Measurements from ENCODE around the gene PRDM15.

Gene PRDM15

DNA sequence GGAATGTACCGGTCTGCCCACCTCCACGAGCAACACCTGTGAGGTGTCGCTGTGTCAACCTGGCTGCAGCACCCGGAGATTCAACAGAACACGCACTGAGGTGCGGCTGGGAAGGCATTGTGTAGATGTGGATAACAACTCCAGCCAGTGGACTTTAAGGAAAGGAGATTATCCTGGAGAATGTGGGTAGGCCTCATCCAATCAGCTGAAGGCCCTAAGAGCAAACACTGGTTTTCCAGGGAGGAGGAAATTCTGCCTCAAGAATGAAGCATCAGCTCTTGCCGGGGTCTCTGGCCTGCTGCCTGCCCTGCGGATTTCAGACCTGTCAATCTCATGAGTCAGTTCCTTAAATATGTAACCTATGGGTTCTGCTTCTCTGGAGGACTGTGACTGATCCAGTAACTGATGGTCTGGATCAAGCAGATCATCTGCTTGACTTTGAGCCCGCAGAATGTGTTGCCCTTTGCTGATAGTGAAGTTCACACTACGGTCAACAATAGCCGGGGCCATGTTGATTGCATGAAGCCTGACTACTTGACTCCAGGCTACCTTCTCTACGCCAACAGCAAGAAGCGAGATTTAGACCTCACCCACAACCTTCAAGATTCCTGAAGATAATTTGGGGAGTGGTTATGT is 15.9 kb upstream of the PRDM15 start:
- H3K27me3 Mint-ChIP-seq (ENCODE audit: low read depth, poor library complexity): peaks cover 6% of the 10 kb centered on the region
- H3K27ac Mint-ChIP-seq: no peak overlapping the region
- peaks cover 51% of the 10 kb centered on the region for H3K4me1 Mint-ChIP-seq
- DNase-seq: no peak
- H3K9me3 Mint-ChIP-seq: no peaks in the 10 kb centered on the region
- H3K4me3 Mint-ChIP-seq: no peak overlapping the region
- peaks cover 7% of the 10 kb centered on the region for H3K36me3 Mint-ChIP-seq (ENCODE audit: low read depth)
- TF ChIP-seq, protein P1, sequence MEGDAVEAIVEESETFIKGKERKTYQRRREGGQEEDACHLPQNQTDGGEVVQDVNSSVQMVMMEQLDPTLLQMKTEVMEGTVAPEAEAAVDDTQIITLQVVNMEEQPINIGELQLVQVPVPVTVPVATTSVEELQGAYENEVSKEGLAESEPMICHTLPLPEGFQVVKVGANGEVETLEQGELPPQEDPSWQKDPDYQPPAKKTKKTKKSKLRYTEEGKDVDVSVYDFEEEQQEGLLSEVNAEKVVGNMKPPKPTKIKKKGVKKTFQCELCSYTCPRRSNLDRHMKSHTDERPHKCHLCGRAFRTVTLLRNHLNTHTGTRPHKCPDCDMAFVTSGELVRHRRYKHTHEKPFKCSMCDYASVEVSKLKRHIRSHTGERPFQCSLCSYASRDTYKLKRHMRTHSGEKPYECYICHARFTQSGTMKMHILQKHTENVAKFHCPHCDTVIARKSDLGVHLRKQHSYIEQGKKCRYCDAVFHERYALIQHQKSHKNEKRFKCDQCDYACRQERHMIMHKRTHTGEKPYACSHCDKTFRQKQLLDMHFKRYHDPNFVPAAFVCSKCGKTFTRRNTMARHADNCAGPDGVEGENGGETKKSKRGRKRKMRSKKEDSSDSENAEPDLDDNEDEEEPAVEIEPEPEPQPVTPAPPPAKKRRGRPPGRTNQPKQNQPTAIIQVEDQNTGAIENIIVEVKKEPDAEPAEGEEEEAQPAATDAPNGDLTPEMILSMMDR (IDR thresholded peaks at IDR 0.05): no peak

DNA sequence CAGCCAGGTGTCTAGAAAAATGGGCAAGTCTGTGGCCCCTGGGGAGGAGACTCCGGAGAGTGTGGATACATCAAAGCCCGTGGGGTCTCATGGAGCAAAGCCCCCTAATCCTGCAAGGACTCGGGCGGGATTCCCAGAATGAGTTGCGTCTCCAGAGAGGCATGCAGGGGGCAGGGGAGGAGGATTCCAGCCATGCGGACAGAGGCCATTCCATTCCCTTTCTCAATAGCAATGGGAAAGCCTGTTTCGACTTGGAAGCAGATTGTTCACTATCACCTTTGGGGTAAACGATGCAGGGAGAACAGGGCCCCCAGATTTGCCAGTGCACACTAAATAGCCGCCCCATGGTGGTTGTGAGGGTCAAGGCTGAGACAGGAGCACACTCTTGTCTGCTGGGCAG is 15.4 kb upstream of the PRDM15 start:
- peaks cover 49% of the 10 kb centered on the region for H3K4me1 Mint-ChIP-seq
- DNase-seq: no peak
- TF ChIP-seq, protein P1 (IDR thresholded peaks at IDR 0.05): no peak
- no peak overlapping the region for H3K27ac Mint-ChIP-seq
- peaks cover 6% of the 10 kb centered on the region for H3K27me3 Mint-ChIP-seq (ENCODE audit: low read depth, poor library complexity)
- H3K36me3 Mint-ChIP-seq (ENCODE audit: low read depth): peaks cover 5% of the 10 kb centered on the region
- no peaks in the 10 kb centered on the region for H3K9me3 Mint-ChIP-seq
- no peak overlapping the region for H3K4me3 Mint-ChIP-seq

DNA sequence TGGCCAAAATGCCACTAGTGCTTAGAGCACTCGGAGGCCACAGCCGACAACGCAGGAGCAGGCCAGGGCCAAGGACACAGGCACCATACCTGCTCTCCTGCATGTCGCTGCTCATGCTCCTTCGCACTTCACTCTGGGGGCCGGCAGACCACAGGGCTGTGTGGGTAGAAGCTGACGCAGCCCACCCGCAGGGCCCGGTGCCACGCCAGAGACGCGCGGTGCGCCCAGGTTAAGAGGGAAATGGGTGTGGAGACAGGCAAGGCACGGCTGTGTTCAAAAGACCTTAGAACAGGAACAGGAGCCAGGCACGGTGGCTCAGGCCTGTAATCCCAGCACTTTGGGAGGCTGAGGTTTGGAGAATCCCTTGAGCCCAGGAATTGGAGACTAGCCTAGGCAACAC is 13.6 kb upstream of the PRDM15 start:
- Mint-ChIP-seq H3K27me3 (ENCODE audit: low read depth, poor library complexity) (peaks cover 3% of the 10 kb centered on the region), H3K9me3 (no peaks in the 10 kb centered on the region), H3K4me1 (peaks cover 37% of the 10 kb centered on the region)

DNA sequence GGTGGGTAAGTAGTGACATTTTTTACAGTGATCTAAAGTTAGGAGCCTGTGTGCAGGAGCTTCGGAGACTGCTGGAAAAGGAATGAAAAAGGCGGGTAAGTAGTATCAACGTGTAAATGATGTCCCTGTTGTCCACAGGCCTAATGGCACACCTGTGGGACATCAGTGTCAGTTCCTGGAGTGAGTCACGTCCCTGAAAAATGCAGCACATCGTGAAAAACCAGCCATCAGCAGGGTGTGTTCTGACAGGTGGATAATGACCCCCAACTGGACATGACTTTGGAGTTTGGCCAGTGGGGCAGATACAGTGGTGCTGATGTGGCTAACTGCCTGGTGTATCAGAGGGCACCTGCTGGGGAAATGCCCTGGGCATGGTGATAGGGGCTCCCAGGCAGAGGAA is 12.0 kb upstream of the PRDM15 start:
- Mint-ChIP-seq H3K4me3 (no peak overlapping the region), H3K27ac (no peak overlapping the region), H3K36me3 (ENCODE audit: low read depth) (peaks cover 8% of the 10 kb centered on the region), H3K4me1 (peaks cover 25% of the 10 kb centered on the region), H3K27me3 (ENCODE audit: low read depth, poor library complexity) (peaks cover 3% of the 10 kb centered on the region), H3K9me3 (no peaks in the 10 kb centered on the region)
- DNase-seq: no peak
- TF ChIP-seq, protein P1 (IDR thresholded peaks at IDR 0.05): no peak

More for the DNA sequence above, 13.6 kb upstream of the PRDM15 start:
- Mint-ChIP-seq H3K27ac (no peak overlapping the region), H3K36me3 (ENCODE audit: low read depth) (peaks cover 8% of the 10 kb centered on the region), H3K4me3 (no peak overlapping the region)
- TF ChIP-seq, protein P1 (IDR thresholded peaks at IDR 0.05): no peak
- no peak for DNase-seq

DNA sequence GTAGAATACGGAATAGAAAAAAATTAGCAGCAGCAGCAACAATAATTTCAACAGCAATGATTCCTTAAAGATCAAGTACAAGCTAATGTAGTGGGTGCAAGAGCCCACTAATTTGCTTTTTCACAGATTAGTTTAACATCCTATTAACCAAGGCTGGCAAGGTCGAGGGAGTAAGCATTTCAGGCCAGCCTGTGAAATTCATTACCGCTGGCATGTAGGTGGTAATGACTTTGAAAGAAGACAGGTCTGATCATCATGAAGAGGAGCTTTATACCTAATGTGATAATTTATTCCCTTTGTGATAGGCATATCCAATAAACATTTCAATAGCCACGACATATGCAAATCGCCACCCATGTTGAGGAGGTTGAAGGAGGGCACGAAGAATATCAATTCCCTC is 11.2 kb upstream of the PRDM15 start:
- Mint-ChIP-seq H3K4me3 (no peak overlapping the region), H3K36me3 (ENCODE audit: low read depth) (peaks cover 8% of the 10 kb centered on the region), H3K27ac (no peak overlapping the region), H3K27me3 (ENCODE audit: low read depth, poor library complexity) (no peaks in the 10 kb centered on the region), H3K4me1 (peaks cover 25% of the 10 kb centered on the region), H3K9me3 (no peaks in the 10 kb centered on the region)
- DNase-seq: no peak
- TF ChIP-seq, protein P1 (IDR thresholded peaks at IDR 0.05): no peak

DNA sequence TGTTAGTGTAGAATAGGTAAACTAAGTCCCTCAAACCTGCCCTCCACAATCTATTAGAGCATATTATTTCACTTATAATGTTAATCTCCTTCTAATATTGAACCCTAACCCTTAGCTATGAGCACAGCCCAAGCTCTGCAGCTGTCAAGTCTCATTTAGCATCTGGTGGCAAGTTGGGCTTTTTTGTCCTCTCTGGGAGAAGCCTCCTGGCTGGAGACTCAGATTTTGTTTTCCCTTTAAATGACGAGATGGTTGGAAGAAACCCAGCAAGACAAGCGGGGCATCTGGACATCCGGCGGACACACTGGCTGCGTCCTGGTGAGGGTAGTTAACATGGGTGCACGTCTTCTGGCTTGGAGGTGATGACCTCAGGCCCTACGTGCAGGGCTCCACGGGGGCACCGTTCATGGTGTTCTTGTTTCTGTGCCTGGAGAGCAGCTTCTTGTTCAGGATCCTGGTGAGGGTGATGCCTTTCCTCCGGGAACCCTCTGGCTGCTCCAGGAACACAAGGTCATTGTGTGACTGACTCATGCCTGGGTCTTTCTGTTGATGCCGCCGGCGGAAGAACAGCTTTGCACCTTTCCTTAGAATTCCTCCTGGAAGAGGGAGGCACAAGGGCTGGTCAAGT is 9.7 kb upstream of the PRDM15 start:
- DNase-seq: no peak

More for the DNA sequence above, 9.7 kb upstream of the PRDM15 start:
- Mint-ChIP-seq H3K27me3 (ENCODE audit: low read depth, poor library complexity) (no peaks in the 10 kb centered on the region), H3K27ac (no peak overlapping the region), H3K9me3 (no peaks in the 10 kb centered on the region), H3K4me3 (no peak overlapping the region), H3K36me3 (ENCODE audit: low read depth) (peaks cover 8% of the 10 kb centered on the region), H3K4me1 (peaks cover 26% of the 10 kb centered on the region)
- TF ChIP-seq, protein P1 (IDR thresholded peaks at IDR 0.05): no peak

Measured in nephron progenitor cell (in vitro differentiated cells).